Left lung (tissue), 10 donors: ENCODE measurements around the gene SDK2. TPM values are rescaled to one million over a fixed set of nuclear protein-coding genes. Genes with fewer than 3 reads are reported as not detected.

Experiments
- ATAC-seq: fragments of 200-7000 bp; cut with Tn5 transposase; one replicate; pipeline ENCODE4 v1.9.1; 2020; ENCODE audit warnings: moderate library complexity
- DNase-seq, 4 donors: peaks; one replicate each; pipeline ENCODE4 v3.0.0-alpha.2; 2013 to 2020
- H3K27ac ChIP-seq, 2 donors: fragments of 200-600 bp; sonication (generic) in 1 of 2; one replicate each; pipeline versions ENCODE4 v1.5.0 to v1.8.0; 2020 to 2021
- H3K27me3 ChIP-seq, 2 donors: fragments of 200-600 bp; sonication (generic) in 1 of 2; one replicate each; pipeline versions ENCODE4 v1.5.0 to v1.8.0; 2020 to 2021
- H3K36me3 ChIP-seq, 2 donors: fragments of 200-600 bp; sonication (generic) in 1 of 2; one replicate each; pipeline versions ENCODE4 v1.5.0 to v1.8.0; 2020 to 2021
- H3K4me1 ChIP-seq, 2 donors: fragments of 200-600 bp; one replicate each; pipeline ENCODE4 v1.8.0; 2021
- H3K4me3 ChIP-seq, 2 donors: fragments of 200-600 bp; sonication (generic) in 1 of 2; one replicate each; pipeline versions ENCODE4 v1.5.0 to v1.8.0; 2020 to 2021; ENCODE audit warnings: mild to moderate bottlenecking in 1 of 2
- H3K9me3 ChIP-seq, 2 donors: fragments of 200-600 bp; sonication (generic) in 1 of 2; one replicate each; pipeline versions ENCODE4 v1.5.0 to v1.8.0; 2020 to 2021
- CTCF ChIP-seq, 2 donors: fragments of 200-600 bp; sonication (generic) in 1 of 2; IDR thresholded peaks; one replicate each; pipeline versions ENCODE4 v1.5.0 to v1.8.0; 2021; ENCODE audit warnings: antibody characterized with exemption in 2 of 2
- intact Hi-C, 2 donors: fragments of 100-400 bp; cut with DNase I; formaldehyde crosslinking; loops; one replicate each; pipeline versions ENCODE4 v1.11.2 to v1.14.2; 2022
- polyA plus RNA-seq, 6 donors: library from polyadenylated mRNA; unstranded; fragments of 120-200 nt; gene quantifications; one replicate each; pipeline ENCODE4 v1.2.1, GENCODE V29; 2013; ENCODE audit not compliant: insufficient read length in 6 of 6
- total RNA-seq, 2 donors: library from RNA; stranded (reverse); fragmentation: NEBNext Ultra II Directional; extraction: Animal tissue kit (Norgen Biotek cat#: 25700); gene quantifications; one replicate each; pipeline ENCODE4 v1.2.1, GENCODE V29; 2021
- donor health status: DM: no; HTN: yes; CAD: no.
- donor health status: DM: no; HTN: no; CAD: no.

The SDK2 gene
- total and polyA plus RNA-seq, 8 donors = 6.0 to 10.9 (median 7.5) TPM

GRCh38 chr17:73624496-73624988 is 19.7 kb downstream of the SDK2 start:
- H3K27ac ChIP-seq = no peak overlapping the region
- DNase-seq = no peak
- H3K4me3 ChIP-seq = no peak overlapping the region
- TF ChIP-seq CTCF (IDR thresholded peaks at IDR 0.05) = no peak
- intact Hi-C loops = no loop called here
- H3K4me1 ChIP-seq = no peaks in the 10 kb centered on the region
- H3K27me3 ChIP-seq = no peaks in the 10 kb centered on the region
- H3K9me3 ChIP-seq = no peaks in the 10 kb centered on the region
- ATAC-seq = no peak
- no peaks in the 10 kb centered on the region for H3K36me3 ChIP-seq

- Histone ChIP-seq H3K9me3 (no peaks in the 10 kb centered on the region), H3K36me3 (no peaks in the 10 kb centered on the region), H3K4me1 (no peaks in the 10 kb centered on the region), H3K27me3 (no peaks in the 10 kb centered on the region), H3K4me3 (no peak overlapping the region), H3K27ac (no peak overlapping the region)
- ATAC-seq (no peak), DNase-seq (no peak)
- intact Hi-C loops = no loop called here
- TF ChIP-seq CTCF (IDR thresholded peaks at IDR 0.05) = no peak
These were observed 20.4 kb downstream of the SDK2 start for GRCh38 chr17:73623818-73624217.

- no peaks in the 10 kb centered on the region for H3K36me3 ChIP-seq
- no peak for TF ChIP-seq CTCF (IDR thresholded peaks at IDR 0.05)
These were observed 21.0 kb downstream of the SDK2 start for GRCh38 chr17:73623247-73623646.

GRCh38 chr17:73622381-73622780 is 21.9 kb downstream of the SDK2 start:
- H3K27me3 ChIP-seq = no peaks in the 10 kb centered on the region
- no peak overlapping the region for H3K27ac ChIP-seq
- H3K4me1 ChIP-seq = no peaks in the 10 kb centered on the region
- no peaks in the 10 kb centered on the region for H3K9me3 ChIP-seq
- H3K4me3 ChIP-seq = no peak overlapping the region
- TF ChIP-seq CTCF (IDR thresholded peaks at IDR 0.05) = no peak
- ATAC-seq (no peak), DNase-seq (no peak)
- no peaks in the 10 kb centered on the region for H3K36me3 ChIP-seq
- intact Hi-C loops = no loop called here

More at GRCh38 chr17:73623247-73623646, 21.0 kb downstream of the SDK2 start:
- no peaks in the 10 kb centered on the region for H3K27me3 ChIP-seq
- H3K4me3 ChIP-seq = no peak overlapping the region
- no peaks in the 10 kb centered on the region for H3K9me3 ChIP-seq
- no peak for DNase-seq
- H3K4me1 ChIP-seq = no peaks in the 10 kb centered on the region
- no peak for ATAC-seq
- H3K27ac ChIP-seq = no peak overlapping the region
- intact Hi-C loops = no loop called here

GRCh38 chr17:73621685-73622084 is 22.6 kb downstream of the SDK2 start:
- Histone ChIP-seq H3K9me3 (no peaks in the 10 kb centered on the region), H3K4me1 (no peaks in the 10 kb centered on the region)

More at GRCh38 chr17:73621685-73622084, 22.6 kb downstream of the SDK2 start:
- H3K36me3 ChIP-seq = no peaks in the 10 kb centered on the region
- no peaks in the 10 kb centered on the region for H3K27me3 ChIP-seq
- no peak overlapping the region for H3K4me3 ChIP-seq
- TF ChIP-seq CTCF (IDR thresholded peaks at IDR 0.05) = no peak
- no peak overlapping the region for H3K27ac ChIP-seq
- DNase-seq (no peak), ATAC-seq (no peak)
- intact Hi-C loops = no loop called here
